ENCODE data around the gene TMEM63A. TPM values are rescaled to one million over a fixed set of nuclear protein-coding genes. Genes with fewer than 3 reads are reported as not detected.

The TMEM63A gene
- total RNA-seq, 1 donor from 2014 or later: 38.1 TPM

GRCh38 chr1:225835856-225836255 is 46.3 kb downstream of the TMEM63A start:
- intact Hi-C loops (cut with DNase I): no loop called here
- peak overlapping the region; percentile 21 for H3K27ac ChIP-seq
- TF ChIP-seq, protein P1, sequence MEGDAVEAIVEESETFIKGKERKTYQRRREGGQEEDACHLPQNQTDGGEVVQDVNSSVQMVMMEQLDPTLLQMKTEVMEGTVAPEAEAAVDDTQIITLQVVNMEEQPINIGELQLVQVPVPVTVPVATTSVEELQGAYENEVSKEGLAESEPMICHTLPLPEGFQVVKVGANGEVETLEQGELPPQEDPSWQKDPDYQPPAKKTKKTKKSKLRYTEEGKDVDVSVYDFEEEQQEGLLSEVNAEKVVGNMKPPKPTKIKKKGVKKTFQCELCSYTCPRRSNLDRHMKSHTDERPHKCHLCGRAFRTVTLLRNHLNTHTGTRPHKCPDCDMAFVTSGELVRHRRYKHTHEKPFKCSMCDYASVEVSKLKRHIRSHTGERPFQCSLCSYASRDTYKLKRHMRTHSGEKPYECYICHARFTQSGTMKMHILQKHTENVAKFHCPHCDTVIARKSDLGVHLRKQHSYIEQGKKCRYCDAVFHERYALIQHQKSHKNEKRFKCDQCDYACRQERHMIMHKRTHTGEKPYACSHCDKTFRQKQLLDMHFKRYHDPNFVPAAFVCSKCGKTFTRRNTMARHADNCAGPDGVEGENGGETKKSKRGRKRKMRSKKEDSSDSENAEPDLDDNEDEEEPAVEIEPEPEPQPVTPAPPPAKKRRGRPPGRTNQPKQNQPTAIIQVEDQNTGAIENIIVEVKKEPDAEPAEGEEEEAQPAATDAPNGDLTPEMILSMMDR (IDR thresholded peaks at IDR 0.05): no peak
- no peak for TF ChIP-seq POLR2A (IDR thresholded peaks at IDR 0.05)
- TF ChIP-seq POLR2AphosphoS5 (IDR thresholded peaks at IDR 0.05; ENCODE audit: insufficient read depth in 1 of 2, low read depth in 1 of 2): no peak

GRCh38 chr1:225834417-225835329 is 47.5 kb downstream of the TMEM63A start:
- H3K4me3 ChIP-seq: no peak overlapping the region
- no peak for DNase-seq (ENCODE audit: extremely low spot score in 2 of 2)
- no peaks in the 10 kb centered on the region for H3K27me3 ChIP-seq
- H3K27ac ChIP-seq: peak overlapping the region; percentile 77
- H3K9me3 ChIP-seq: no peaks in the 10 kb centered on the region
- intact Hi-C loops (cut with DNase I): no loop called here
- TF ChIP-seq POLR2AphosphoS5 (IDR thresholded peaks at IDR 0.05; ENCODE audit: insufficient read depth in 1 of 2, low read depth in 1 of 2) (peak in 1 of 2 donors; percentile 74), POLR2A (IDR thresholded peaks at IDR 0.05) (no peak)
- H3K36me3 ChIP-seq: peaks cover 0 to 74% of the 10 kb centered on the region in 2 donors
- peaks cover 22% of the 10 kb centered on the region for H3K4me1 ChIP-seq

More at GRCh38 chr1:225835856-225836255, 46.3 kb downstream of the TMEM63A start:
- DNase-seq (ENCODE audit: extremely low spot score in 2 of 2): no peak
- Histone ChIP-seq H3K4me1 (peaks cover 22% of the 10 kb centered on the region), H3K36me3 (peaks cover 0 to 77% of the 10 kb centered on the region in 2 donors), H3K4me3 (no peak overlapping the region), H3K9me3 (no peaks in the 10 kb centered on the region), H3K27me3 (no peaks in the 10 kb centered on the region)

- intact Hi-C loops (cut with DNase I): no loop called here
- DNase-seq (ENCODE audit: extremely low spot score in 2 of 2): no peak
- TF ChIP-seq, protein P1 (IDR thresholded peaks at IDR 0.05): no peak
- no peak for TF ChIP-seq POLR2AphosphoS5 (IDR thresholded peaks at IDR 0.05; ENCODE audit: insufficient read depth in 1 of 2, low read depth in 1 of 2)
- TF ChIP-seq POLR2A (IDR thresholded peaks at IDR 0.05): no peak
- Histone ChIP-seq H3K36me3 (peaks cover 0 to 53% of the 10 kb centered on the region in 2 donors), H3K4me1 (peaks cover 30% of the 10 kb centered on the region), H3K4me3 (no peak overlapping the region), H3K27me3 (no peaks in the 10 kb centered on the region), H3K9me3 (no peaks in the 10 kb centered on the region), H3K27ac (no peak overlapping the region)
Measured at GRCh38 chr1:225830841-225831240, 51.3 kb downstream of the TMEM63A start.

- intact Hi-C loops (cut with DNase I): no loop called here
- H3K4me1 ChIP-seq: peaks cover 33% of the 10 kb centered on the region
- no peak overlapping the region for H3K27ac ChIP-seq
- no peaks in the 10 kb centered on the region for H3K9me3 ChIP-seq
- H3K27me3 ChIP-seq: no peaks in the 10 kb centered on the region
- peaks cover 0 to 48% of the 10 kb centered on the region in 2 donors for H3K36me3 ChIP-seq
- H3K4me3 ChIP-seq: no peak overlapping the region
- TF ChIP-seq POLR2AphosphoS5 (IDR thresholded peaks at IDR 0.05; ENCODE audit: insufficient read depth in 1 of 2, low read depth in 1 of 2): no peak
- TF ChIP-seq, protein P1 (IDR thresholded peaks at IDR 0.05): no peak
- no peak for TF ChIP-seq POLR2A (IDR thresholded peaks at IDR 0.05)
- DNase-seq (ENCODE audit: extremely low spot score in 2 of 2): no peak
Measured at GRCh38 chr1:225828706-225829345, 53.4 kb downstream of the TMEM63A start.

- H3K4me3 ChIP-seq: no peak overlapping the region
- intact Hi-C loops (cut with DNase I): no loop called here
- no peak for DNase-seq (ENCODE audit: extremely low spot score in 2 of 2)
- no peaks in the 10 kb centered on the region for H3K9me3 ChIP-seq
- H3K4me1 ChIP-seq: peaks cover 51% of the 10 kb centered on the region
- peaks cover 0 to 32% of the 10 kb centered on the region in 2 donors for H3K36me3 ChIP-seq
- no peaks in the 10 kb centered on the region for H3K27me3 ChIP-seq
- TF ChIP-seq POLR2A (IDR thresholded peaks at IDR 0.05) (no peak), POLR2AphosphoS5 (IDR thresholded peaks at IDR 0.05; ENCODE audit: insufficient read depth in 1 of 2, low read depth in 1 of 2) (no peak)
- TF ChIP-seq, protein P1 (IDR thresholded peaks at IDR 0.05): no peak
- H3K27ac ChIP-seq: peak overlapping the region; percentile 12
Measured at GRCh38 chr1:225827076-225827475, 55.1 kb downstream of the TMEM63A start.
